ENCODE results near the gene TMEM250.

GRCh38 chr9:136092353-136092650, 26.4 kb downstream of the TMEM250 start:
- TF ChIP-seq SPI1 (IDR thresholded peaks at IDR 0.05; ENCODE audit: low read depth, low read length): no peak
- TF ChIP-seq POLR2AphosphoS5 (IDR thresholded peaks at IDR 0.05; ENCODE audit: low read depth, low read length): no peak
- TF ChIP-seq POLR2A (IDR thresholded peaks at IDR 0.05; ENCODE audit: low read depth, low read length): no peak
- TF ChIP-seq TAF1 (IDR thresholded peaks at IDR 0.05; ENCODE audit: low read depth, low read length): no peak
